Measurements from ENCODE around the gene CCDC185. TPM values are rescaled to one million over a fixed set of nuclear protein-coding genes. Genes with fewer than 3 reads are reported as not detected.

CCDC185 gene
- total and polyA plus RNA-seq, 2 of the 13 experiments (the other 11 are each of a cell fraction or from before 2014, with no cell fraction given) = not detected

DNA sequence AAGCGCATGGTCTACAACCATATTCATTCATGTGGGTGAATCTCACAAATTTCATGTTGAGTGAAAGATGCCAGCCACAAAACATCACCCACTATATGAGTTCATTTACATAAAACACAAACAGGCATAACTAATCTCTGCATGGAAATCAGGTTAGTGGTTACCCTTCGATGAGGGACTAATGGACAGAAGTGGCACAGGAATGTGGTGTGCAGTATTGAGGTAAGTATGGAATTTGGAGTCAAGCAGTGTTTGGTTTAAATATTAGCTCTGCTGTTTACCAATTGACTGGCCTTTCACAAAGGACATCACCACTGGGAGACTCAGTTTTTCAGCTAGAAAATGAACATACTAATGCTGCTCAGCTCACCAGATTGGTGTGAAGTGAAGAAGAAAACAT, 24.2 kb downstream of the CCDC185 start:
- DNase-seq (ENCODE audit: low spot score) (peak; percentile 49), FAIRE-seq (peak; percentile 79), ATAC-seq (peak; percentile 99)
- BruUV-seq (replicated peaks) = no TSS peak
- Histone ChIP-seq H3K4me2 (ENCODE audit: low read depth, low read length) (peak overlapping the region; percentile 12), H4K20me1 (ENCODE audit: insufficient read depth, low read length) (no peaks in the 10 kb centered on the region), H3K27me3 (ENCODE audit: control insufficient read depth in 1 of 2, insufficient read depth in 2 of 2, low read length in 2 of 2) (no peaks in the 10 kb centered on the region), H3K27ac (ENCODE audit: extremely low read length, insufficient read depth, low read length) (no peak overlapping the region), H3K4me3 (replicated peaks in 1 of 3; ENCODE audit: insufficient read depth in 1 of 3, low read depth in 2 of 3, low read length in 3 of 3) (no peak overlapping the region), H3K9ac (ENCODE audit: insufficient read depth, low read depth, low read length) (no peak overlapping the region), H3K4me1 (ENCODE audit: insufficient read depth, low read length) (peaks cover 32% of the 10 kb centered on the region), H3K9me3 (ENCODE audit: low read length) (no peaks in the 10 kb centered on the region), H3K36me3 (replicated peaks in 1 of 2; ENCODE audit: control insufficient read depth in 1 of 2, insufficient read depth in 2 of 2, low read length in 2 of 2) (no peaks in the 10 kb centered on the region), H2AFZ (ENCODE audit: low read length) (no peak overlapping the region), H3K79me2 (ENCODE audit: insufficient read depth, low read length) (no peaks in the 10 kb centered on the region)
- in situ Hi-C loops (cut with HindIII; ENCODE audit: extremely low pct_ligation_motif_present, low pct_unique_long_range_greater_than_20kb) (no loop called here), intact Hi-C loops (cut with micrococcal nuclease; ENCODE audit: unreplicated experiment) (loop anchor here (5.0 kb wide), 1 partner anchor 1355 kb away; no protein-coding TSS in a partner anchor)
- POLR2A ChIA-PET = no interaction called here
- CTCF ChIA-PET (ENCODE audit: low intra/inter-chr PET ratio, low total read pairs) = no interaction called here
- 28% methylated on average over 2 of the region's 2 CpGs for WGBS (ENCODE audit: low lambda C conversion rate)
- TF ChIP-seq ZNF580 (CRISPR knock-in tag; IDR thresholded peaks at IDR 0.05; ENCODE audit: borderline replicate concordance, low read depth) = no peak
- no peak for TF ChIP-seq ZNF281 (CRISPR knock-in tag; IDR thresholded peaks at IDR 0.05; ENCODE audit: borderline replicate concordance)
- no peak for TF ChIP-seq ZNF343 (CRISPR knock-in tag; IDR thresholded peaks at IDR 0.05)
- no peak for TF ChIP-seq TAF15 (IDR thresholded peaks at IDR 0.05; ENCODE audit: low read depth, low read length, poor library complexity, severe bottlenecking)
- TF ChIP-seq ZSCAN29 (CRISPR knock-in tag; conservative IDR thresholded peaks at IDR 0.05) = no peak
- no peak for TF ChIP-seq SRSF1 (optimal IDR thresholded peaks at IDR 0.05; ENCODE audit: low read depth, low read length)
- TF ChIP-seq SOX13 (IDR thresholded peaks at IDR 0.05) = no peak
- TF ChIP-seq SOX13 (CRISPR knock-in tag; conservative IDR thresholded peaks at IDR 0.05 in 1 of 2, IDR thresholded peaks at IDR 0.05 in 1 of 2) = peak in 1 of 2 experiments; percentile 27; a peak in 1 of 4 replicates
- no peak for TF ChIP-seq ZNF383 (CRISPR knock-in tag; IDR thresholded peaks at IDR 0.05; ENCODE audit: borderline replicate concordance)
- TF ChIP-seq, protein P1, sequence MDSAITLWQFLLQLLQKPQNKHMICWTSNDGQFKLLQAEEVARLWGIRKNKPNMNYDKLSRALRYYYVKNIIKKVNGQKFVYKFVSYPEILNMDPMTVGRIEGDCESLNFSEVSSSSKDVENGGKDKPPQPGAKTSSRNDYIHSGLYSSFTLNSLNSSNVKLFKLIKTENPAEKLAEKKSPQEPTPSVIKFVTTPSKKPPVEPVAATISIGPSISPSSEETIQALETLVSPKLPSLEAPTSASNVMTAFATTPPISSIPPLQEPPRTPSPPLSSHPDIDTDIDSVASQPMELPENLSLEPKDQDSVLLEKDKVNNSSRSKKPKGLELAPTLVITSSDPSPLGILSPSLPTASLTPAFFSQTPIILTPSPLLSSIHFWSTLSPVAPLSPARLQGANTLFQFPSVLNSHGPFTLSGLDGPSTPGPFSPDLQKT (CRISPR knock-in tag; IDR thresholded peaks at IDR 0.05; ENCODE audit: borderline replicate concordance) = no peak
- no peak for TF ChIP-seq NFIB (CRISPR knock-in tag; IDR thresholded peaks at IDR 0.05; ENCODE audit: borderline replicate concordance)
- no peak for TF ChIP-seq ZNF235 (CRISPR knock-in tag; IDR thresholded peaks at IDR 0.05; ENCODE audit: borderline replicate concordance)
- TF ChIP-seq PLRG1 (conservative IDR thresholded peaks at IDR 0.05) = no peak
- no peak for TF ChIP-seq DMAP1 (CRISPR knock-in tag; IDR thresholded peaks at IDR 0.05)
- TF ChIP-seq, protein P2, sequence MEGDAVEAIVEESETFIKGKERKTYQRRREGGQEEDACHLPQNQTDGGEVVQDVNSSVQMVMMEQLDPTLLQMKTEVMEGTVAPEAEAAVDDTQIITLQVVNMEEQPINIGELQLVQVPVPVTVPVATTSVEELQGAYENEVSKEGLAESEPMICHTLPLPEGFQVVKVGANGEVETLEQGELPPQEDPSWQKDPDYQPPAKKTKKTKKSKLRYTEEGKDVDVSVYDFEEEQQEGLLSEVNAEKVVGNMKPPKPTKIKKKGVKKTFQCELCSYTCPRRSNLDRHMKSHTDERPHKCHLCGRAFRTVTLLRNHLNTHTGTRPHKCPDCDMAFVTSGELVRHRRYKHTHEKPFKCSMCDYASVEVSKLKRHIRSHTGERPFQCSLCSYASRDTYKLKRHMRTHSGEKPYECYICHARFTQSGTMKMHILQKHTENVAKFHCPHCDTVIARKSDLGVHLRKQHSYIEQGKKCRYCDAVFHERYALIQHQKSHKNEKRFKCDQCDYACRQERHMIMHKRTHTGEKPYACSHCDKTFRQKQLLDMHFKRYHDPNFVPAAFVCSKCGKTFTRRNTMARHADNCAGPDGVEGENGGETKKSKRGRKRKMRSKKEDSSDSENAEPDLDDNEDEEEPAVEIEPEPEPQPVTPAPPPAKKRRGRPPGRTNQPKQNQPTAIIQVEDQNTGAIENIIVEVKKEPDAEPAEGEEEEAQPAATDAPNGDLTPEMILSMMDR (CRISPR knock-in tag; IDR thresholded peaks at IDR 0.05) = no peak
- TF ChIP-seq ZNF10 (CRISPR knock-in tag; IDR thresholded peaks at IDR 0.05; ENCODE audit: borderline replicate concordance, low read depth) = no peak
- TF ChIP-seq PBX3 (CRISPR knock-in tag; IDR thresholded peaks at IDR 0.05; ENCODE audit: borderline replicate concordance) = no peak
- no peak for TF ChIP-seq ZNF7 (CRISPR knock-in tag; IDR thresholded peaks at IDR 0.05)

Data from HepG2 (cell line).